Endothelial cell of umbilical vein (primary cell): ENCODE data around the gene TEAD4.

ENCODE experiments used
- EZH2 ChIP-seq: IDR thresholded peaks from 2 replicates; pipeline ENCODE4 v1.6.1; 2012; ENCODE audit warnings: borderline replicate concordance, low read depth, mild to moderate bottlenecking, moderate library complexity, low read length, inconsistent platforms; ENCODE audit not compliant: severe bottlenecking
- FOS ChIP-seq: IDR thresholded peaks from 2 replicates; pipeline ENCODE4 v1.6.1; 2011; ENCODE audit warnings: mild to moderate bottlenecking, low read length, moderate library complexity, borderline replicate concordance; ENCODE audit not compliant: insufficient read depth
- MYC ChIP-seq: IDR thresholded peaks from one replicate; pipeline ENCODE4 v1.6.1; 2011; ENCODE audit warnings: mild to moderate bottlenecking, low read depth, low read length
- POLR2A ChIP-seq: IDR thresholded peaks from 2 replicates; pipeline ENCODE4 v1.6.1; 2012; ENCODE audit warnings: low read depth, mild to moderate bottlenecking, control low read depth, low read length
- TF ChIP-seq, protein P1 (sequence below), 2 donors: IDR thresholded peaks; 1 replicate in 1 of 2; 2 replicates in 1 of 2; pipeline ENCODE4 v1.5.1; 2011; ENCODE audit warnings: low read length in 2 of 2, mild to moderate bottlenecking in 2 of 2, moderate library complexity in 2 of 2, control low read depth in 1 of 2, inconsistent platforms in 1 of 2, low read depth in 1 of 2; ENCODE audit not compliant: insufficient read depth in 1 of 2; ENCODE audit errors: extremely low read depth in 1 of 2

DNA sequence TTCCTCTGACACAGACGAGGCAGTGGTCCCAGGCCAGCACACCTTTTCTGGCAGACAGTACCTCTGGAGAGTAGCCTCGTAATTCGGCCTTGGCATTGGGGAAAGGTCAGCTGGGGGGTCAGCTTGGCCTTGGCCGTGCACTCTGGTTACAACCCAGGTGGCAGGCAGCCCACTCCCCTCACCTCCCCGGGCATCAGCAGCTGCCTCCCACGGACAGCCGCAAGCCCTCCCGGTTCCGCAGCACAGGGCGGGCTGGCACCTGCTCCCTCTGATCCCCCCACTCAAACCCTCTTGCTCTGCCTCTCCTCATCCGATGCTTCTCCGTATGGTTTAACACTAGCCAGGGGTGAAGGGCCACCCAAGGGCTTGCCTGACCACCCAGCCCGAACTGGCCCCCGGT is 50.6 kb downstream of the TEAD4 start:
- TF ChIP-seq, protein P1, sequence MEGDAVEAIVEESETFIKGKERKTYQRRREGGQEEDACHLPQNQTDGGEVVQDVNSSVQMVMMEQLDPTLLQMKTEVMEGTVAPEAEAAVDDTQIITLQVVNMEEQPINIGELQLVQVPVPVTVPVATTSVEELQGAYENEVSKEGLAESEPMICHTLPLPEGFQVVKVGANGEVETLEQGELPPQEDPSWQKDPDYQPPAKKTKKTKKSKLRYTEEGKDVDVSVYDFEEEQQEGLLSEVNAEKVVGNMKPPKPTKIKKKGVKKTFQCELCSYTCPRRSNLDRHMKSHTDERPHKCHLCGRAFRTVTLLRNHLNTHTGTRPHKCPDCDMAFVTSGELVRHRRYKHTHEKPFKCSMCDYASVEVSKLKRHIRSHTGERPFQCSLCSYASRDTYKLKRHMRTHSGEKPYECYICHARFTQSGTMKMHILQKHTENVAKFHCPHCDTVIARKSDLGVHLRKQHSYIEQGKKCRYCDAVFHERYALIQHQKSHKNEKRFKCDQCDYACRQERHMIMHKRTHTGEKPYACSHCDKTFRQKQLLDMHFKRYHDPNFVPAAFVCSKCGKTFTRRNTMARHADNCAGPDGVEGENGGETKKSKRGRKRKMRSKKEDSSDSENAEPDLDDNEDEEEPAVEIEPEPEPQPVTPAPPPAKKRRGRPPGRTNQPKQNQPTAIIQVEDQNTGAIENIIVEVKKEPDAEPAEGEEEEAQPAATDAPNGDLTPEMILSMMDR (IDR thresholded peaks at IDR 0.05; ENCODE audit: extremely low read depth in 1 of 2, insufficient read depth in 1 of 2, low read depth in 1 of 2, low read length in 2 of 2): no peak
- no peak for TF ChIP-seq POLR2A
- no peak for TF ChIP-seq EZH2
- TF ChIP-seq MYC: no peak
- TF ChIP-seq FOS: no peak
